Measurements from ENCODE around the gene RIPOR3. TPM values are rescaled to one million over a fixed set of nuclear protein-coding genes. Genes with fewer than 3 reads are reported as not detected.

The RIPOR3 gene
- total RNA-seq, 3 donors from 2014 or later (not counting 1 experiment from before 2014, with no cell fraction given): 0.45 TPM; not detected in 2

DNA sequence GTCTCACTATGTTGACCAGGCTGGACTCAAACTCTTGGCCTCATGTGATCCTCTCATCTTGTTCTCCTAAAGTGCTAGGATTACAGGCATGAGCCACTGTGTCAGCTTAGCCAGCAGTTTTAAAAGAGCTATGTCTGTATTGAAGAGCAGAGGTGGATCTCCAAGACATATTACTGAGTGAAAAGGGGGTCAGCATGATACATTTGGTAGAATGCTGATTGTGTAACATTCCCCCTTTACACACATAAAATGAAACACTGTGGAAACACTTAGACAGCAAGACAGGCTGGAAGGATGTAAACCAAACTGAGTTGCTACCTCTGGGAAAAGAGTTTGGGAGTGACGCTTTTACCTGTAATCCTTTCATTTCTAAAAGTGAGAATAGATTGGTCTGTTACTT, 1.7 kb upstream of the RIPOR3 start:
- peaks cover 14% of the 10 kb centered on the region for H3K27me3 ChIP-seq (ENCODE audit: control insufficient read depth, insufficient read depth, low read length)
- H3K36me3 ChIP-seq (ENCODE audit: control insufficient read depth, insufficient read depth, low read length): no peaks in the 10 kb centered on the region
- no peak overlapping the region for H3K27ac ChIP-seq (ENCODE audit: low read length)
- H3K4me3 ChIP-seq (ENCODE audit: low read length): no peak overlapping the region
- TF ChIP-seq, protein P1, sequence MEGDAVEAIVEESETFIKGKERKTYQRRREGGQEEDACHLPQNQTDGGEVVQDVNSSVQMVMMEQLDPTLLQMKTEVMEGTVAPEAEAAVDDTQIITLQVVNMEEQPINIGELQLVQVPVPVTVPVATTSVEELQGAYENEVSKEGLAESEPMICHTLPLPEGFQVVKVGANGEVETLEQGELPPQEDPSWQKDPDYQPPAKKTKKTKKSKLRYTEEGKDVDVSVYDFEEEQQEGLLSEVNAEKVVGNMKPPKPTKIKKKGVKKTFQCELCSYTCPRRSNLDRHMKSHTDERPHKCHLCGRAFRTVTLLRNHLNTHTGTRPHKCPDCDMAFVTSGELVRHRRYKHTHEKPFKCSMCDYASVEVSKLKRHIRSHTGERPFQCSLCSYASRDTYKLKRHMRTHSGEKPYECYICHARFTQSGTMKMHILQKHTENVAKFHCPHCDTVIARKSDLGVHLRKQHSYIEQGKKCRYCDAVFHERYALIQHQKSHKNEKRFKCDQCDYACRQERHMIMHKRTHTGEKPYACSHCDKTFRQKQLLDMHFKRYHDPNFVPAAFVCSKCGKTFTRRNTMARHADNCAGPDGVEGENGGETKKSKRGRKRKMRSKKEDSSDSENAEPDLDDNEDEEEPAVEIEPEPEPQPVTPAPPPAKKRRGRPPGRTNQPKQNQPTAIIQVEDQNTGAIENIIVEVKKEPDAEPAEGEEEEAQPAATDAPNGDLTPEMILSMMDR (IDR thresholded peaks at IDR 0.05): no peak
- H3K9me3 Mint-ChIP-seq: no peaks in the 10 kb centered on the region
- no peak overlapping the region for H3K4me3 Mint-ChIP-seq
- ATAC-seq: no peak
- no peak for DNase-seq
- no peaks in the 10 kb centered on the region for H3K36me3 Mint-ChIP-seq
- intact Hi-C loops (cut with micrococcal nuclease): no loop called here
- no peaks in the 10 kb centered on the region for H3K9me3 ChIP-seq (ENCODE audit: control insufficient read depth, insufficient read depth, low read length)
- WGBS (ENCODE audit: insufficient coverage): 100% methylated on average over 1 of the region's 1 CpG
- peaks cover 0 to 4% of the 10 kb centered on the region in 2 donors for H3K4me1 Mint-ChIP-seq
- H3K27me3 Mint-ChIP-seq (ENCODE audit: low read depth in 2 of 2): peaks cover 36 to 51% of the 10 kb centered on the region in 2 donors
- no peak overlapping the region for H3K27ac Mint-ChIP-seq
- no peaks in the 10 kb centered on the region for H3K4me1 ChIP-seq (ENCODE audit: control insufficient read depth, insufficient read depth, low read length)

DNA sequence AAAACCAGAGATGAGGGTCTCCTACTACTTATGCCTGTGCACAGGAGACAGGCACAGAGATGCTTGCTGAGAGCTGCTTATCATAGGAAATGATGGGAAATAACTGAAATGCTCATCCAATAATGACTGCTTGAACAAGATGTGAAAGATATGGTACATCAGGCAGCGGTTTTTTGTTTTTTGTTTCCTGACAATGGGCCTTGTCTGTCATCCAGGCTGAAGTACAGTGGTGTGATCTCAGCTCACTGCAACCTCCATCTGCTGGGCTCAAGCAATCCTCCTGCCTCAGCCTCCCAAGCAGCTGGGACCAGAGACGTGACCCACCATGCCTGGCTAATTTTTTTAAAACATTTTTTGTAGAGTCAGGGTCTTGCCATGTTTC, 1.2 kb upstream of the RIPOR3 start:
- ATAC-seq: no peak
- Histone ChIP-seq H3K4me1 (ENCODE audit: control insufficient read depth, insufficient read depth, low read length) (no peaks in the 10 kb centered on the region), H3K27ac (ENCODE audit: low read length) (no peak overlapping the region), H3K4me3 (ENCODE audit: low read length) (no peak overlapping the region), H3K9me3 (ENCODE audit: control insufficient read depth, insufficient read depth, low read length) (no peaks in the 10 kb centered on the region), H3K36me3 (ENCODE audit: control insufficient read depth, insufficient read depth, low read length) (no peaks in the 10 kb centered on the region), H3K27me3 (ENCODE audit: control insufficient read depth, insufficient read depth, low read length) (peaks cover 14% of the 10 kb centered on the region)
- H3K27me3 Mint-ChIP-seq (ENCODE audit: low read depth in 2 of 2): peaks cover 36 to 48% of the 10 kb centered on the region in 2 donors
- no peaks in the 10 kb centered on the region for H3K36me3 Mint-ChIP-seq
- DNase-seq: no peak
- TF ChIP-seq, protein P1 (IDR thresholded peaks at IDR 0.05): no peak
- no peaks in the 10 kb centered on the region for H3K9me3 Mint-ChIP-seq
- 74% methylated on average over 2 of the region's 2 CpGs for WGBS (ENCODE audit: insufficient coverage)
- H3K4me3 Mint-ChIP-seq: no peak overlapping the region
- intact Hi-C loops (cut with micrococcal nuclease): no loop called here
- peaks cover 0 to 4% of the 10 kb centered on the region in 2 donors for H3K4me1 Mint-ChIP-seq
- H3K27ac Mint-ChIP-seq: no peak overlapping the region

DNA sequence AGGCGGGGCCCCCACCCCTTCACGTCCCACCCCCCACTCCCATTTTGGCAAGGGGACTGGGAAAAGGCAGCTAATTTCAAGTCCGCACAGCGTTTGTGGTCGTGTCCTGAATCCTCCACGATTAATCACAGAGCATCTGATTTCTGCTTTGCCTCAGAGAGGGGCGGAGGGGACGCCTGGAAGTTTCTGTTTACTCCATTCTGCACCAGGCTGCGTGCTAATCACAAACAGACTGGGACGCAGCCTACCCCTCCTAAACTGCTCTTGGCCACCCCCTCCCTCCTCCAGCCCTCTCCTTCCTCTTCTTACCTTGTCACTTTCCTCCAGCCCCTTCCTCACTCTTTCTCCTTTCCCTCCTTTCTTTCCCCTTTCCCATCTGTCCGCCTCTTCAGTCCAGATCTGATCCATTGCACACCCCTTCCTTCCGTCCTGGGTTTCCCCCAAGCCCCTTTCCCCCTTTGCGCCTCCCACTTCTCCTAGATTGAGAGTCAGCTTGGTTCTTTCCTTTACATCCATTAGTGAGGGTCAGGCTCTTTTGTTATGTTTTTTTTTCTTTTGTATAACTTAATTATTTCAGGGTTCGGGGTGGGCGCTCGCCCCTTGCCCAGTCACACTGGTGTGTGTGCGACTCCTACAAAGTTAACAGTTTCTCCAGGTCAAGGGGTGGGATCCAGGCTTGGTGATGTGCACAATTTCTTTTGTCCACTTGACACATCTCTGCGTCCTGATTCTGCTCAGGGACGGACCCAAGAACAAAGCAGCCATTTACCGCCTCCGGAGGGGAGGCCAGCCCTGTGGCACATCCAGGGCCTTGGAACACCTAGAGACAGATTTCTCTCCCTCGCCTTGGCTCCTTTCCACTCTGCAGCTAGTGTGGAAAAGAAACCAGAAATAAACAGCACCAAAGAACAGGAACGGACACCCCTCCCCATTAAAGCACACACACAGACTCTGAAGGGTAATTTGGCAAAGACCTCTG, 520 bp upstream of the RIPOR3 start:
- TF ChIP-seq, protein P1 (IDR thresholded peaks at IDR 0.05): no peak
- H3K27ac Mint-ChIP-seq: no peak overlapping the region
- no peaks in the 10 kb centered on the region for H3K9me3 Mint-ChIP-seq
- H3K27me3 Mint-ChIP-seq (ENCODE audit: low read depth in 2 of 2): peaks cover 40 to 53% of the 10 kb centered on the region in 2 donors
- no peak overlapping the region for H3K4me3 ChIP-seq (ENCODE audit: low read length)
- H3K36me3 ChIP-seq (ENCODE audit: control insufficient read depth, insufficient read depth, low read length): no peaks in the 10 kb centered on the region
- H3K4me1 ChIP-seq (ENCODE audit: control insufficient read depth, insufficient read depth, low read length): no peaks in the 10 kb centered on the region
- H3K36me3 Mint-ChIP-seq: no peaks in the 10 kb centered on the region
- ATAC-seq (no peak), DNase-seq (no peak)
- no peak overlapping the region for H3K4me3 Mint-ChIP-seq
- WGBS (ENCODE audit: insufficient coverage): 22% methylated on average over 22 of the region's 23 CpGs
- no peaks in the 10 kb centered on the region for H3K9me3 ChIP-seq (ENCODE audit: control insufficient read depth, insufficient read depth, low read length)
- intact Hi-C loops (cut with micrococcal nuclease): no loop called here
- peaks cover 14% of the 10 kb centered on the region for H3K27me3 ChIP-seq (ENCODE audit: control insufficient read depth, insufficient read depth, low read length)
- H3K27ac ChIP-seq (ENCODE audit: low read length): no peak overlapping the region
- H3K4me1 Mint-ChIP-seq: peaks cover 0 to 4% of the 10 kb centered on the region in 2 donors

All from natural killer cell (primary cell).